ENCODE data around the gene MED9.
A peak's percentile ranks its signal among the peaks of the same experiment; 100 is the strongest.
"Not testable (repeated sequence)": the region's sequence is repeated elsewhere in the genome, so short reads cannot be mapped to it uniquely, and the experiment has no call there.

MED9 gene

DNA sequence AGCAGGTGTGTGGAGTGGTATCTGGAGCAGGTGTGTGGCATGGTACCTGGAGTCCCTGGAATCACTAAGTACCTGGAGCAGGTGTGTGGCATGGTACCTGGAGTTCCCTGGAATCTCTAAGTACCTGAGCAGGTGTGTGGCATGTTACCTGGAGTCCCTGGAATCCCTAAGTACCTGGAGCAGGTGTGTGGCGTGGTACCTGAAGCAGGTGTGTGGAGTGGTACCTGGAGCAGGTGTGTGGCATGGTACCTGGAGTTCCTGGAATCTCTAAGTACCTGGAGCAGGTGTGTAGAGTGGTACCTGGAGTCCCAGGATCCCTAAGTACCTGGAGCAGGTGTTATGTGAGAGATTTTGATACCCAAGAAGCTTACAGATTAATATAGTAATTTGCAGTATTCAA is 22.1 kb upstream of the MED9 start:
- not testable (repeated sequence) for DNase-seq (ENCODE audit: low read depth in 2 of 3, low spot score in 2 of 3)

- no peak for DNase-seq (ENCODE audit: low read depth in 2 of 3, low spot score in 2 of 3)
These were observed 21.6 kb upstream of the MED9 start for GRCh38 chr17:17455173-17455572.

DNA sequence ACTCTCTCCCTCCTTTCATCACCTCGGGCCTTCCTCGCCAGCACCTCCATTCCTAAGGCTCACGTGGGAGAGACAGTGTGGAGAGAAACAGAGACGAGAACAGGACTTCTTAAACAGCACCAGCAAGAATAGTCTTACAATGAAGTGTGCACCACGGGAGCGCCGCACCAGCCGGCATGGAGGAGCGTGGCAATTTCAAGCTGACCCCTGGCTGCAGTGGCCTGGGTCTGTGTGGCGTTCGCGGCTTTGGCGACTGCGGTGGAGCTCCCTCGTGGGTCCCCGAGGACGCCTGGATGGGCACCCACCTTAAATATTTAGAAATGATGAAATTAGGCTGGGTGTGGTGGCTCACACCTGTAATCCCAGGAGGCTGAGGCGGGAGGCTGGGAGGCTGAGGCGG is 20.5 kb upstream of the MED9 start:
- DNase-seq (ENCODE audit: low read depth in 2 of 3, low spot score in 2 of 3), result no peak

GRCh38 chr17:17457680-17458079 is 19.1 kb upstream of the MED9 start:
- DNase-seq (ENCODE audit: low read depth in 2 of 3, low spot score in 2 of 3), result no peak

GRCh38 chr17:17460038-17460437 is 16.8 kb upstream of the MED9 start:
- no peak for DNase-seq (ENCODE audit: low read depth in 2 of 3, low spot score in 2 of 3)

DNA sequence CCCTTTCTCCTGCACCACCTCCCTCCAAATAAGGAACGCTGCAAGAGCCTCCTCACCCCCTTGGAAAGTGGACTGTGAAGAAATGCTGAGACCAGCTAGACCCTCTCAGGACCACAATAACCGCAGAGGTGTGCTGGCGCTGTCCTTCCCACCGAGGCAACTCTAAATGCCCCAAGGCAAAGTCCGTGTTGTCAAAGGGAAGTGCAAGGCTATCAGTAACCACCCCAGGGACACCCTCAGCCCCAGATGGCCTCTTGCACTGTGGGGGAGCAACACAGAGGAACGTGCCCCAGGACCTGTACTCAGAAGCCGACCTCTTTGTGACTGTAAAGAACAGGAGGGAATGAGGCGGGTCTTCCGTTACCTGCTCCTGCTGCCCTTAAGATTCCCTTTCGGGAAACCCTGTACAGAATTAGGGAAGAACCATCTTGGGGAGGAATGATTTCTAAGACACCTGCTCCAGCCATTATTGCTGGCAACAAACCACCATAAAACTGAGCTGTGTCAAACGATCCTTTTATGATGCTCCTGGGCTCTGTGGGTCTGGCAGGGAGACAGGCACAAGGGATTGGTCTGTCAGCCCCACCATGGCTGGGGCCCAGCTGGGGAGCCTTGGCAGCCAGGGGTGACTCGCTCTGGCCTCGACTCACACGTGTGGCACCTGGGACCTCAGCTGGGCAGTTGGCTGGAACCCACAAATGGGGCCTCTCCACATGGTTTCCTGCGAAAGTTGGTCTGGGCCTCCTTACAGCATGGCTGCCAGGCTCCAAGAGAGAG is 14.6 kb upstream of the MED9 start:
- no peak for DNase-seq (ENCODE audit: low read depth in 2 of 3, low spot score in 2 of 3)

GRCh38 chr17:17463821-17464220 is 13.0 kb upstream of the MED9 start:
- no peak for DNase-seq (ENCODE audit: low read depth in 2 of 3, low spot score in 2 of 3)

DNA sequence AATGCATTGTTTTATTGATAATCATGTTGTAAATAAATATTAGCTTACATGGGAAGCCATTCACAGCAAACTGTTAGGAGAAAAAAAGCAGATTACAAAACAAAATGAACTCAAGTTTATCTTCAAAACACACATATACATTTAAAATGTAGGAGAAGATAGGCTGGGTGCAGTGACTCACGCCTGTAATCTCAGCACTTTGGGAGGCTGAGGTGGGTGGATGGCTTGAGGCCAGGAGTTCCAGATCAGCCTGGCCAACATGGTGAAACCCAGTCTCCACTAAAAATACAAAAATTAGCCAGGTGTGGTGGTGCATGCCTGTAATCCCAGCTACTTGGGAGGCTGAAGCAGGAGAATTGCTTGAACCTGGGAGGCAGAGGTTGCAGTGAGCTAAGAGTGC is 10.9 kb upstream of the MED9 start:
- DNase-seq (ENCODE audit: low read depth in 2 of 3, low spot score in 2 of 3), result not testable (repeated sequence)

GRCh38 chr17:17466511-17466910 is 10.3 kb upstream of the MED9 start:
- no peak for DNase-seq (ENCODE audit: low read depth in 2 of 3, low spot score in 2 of 3)

- DNase-seq (ENCODE audit: low read depth in 2 of 3, low spot score in 2 of 3), result no peak
These were observed 9.8 kb upstream of the MED9 start for GRCh38 chr17:17467016-17467415.

DNA sequence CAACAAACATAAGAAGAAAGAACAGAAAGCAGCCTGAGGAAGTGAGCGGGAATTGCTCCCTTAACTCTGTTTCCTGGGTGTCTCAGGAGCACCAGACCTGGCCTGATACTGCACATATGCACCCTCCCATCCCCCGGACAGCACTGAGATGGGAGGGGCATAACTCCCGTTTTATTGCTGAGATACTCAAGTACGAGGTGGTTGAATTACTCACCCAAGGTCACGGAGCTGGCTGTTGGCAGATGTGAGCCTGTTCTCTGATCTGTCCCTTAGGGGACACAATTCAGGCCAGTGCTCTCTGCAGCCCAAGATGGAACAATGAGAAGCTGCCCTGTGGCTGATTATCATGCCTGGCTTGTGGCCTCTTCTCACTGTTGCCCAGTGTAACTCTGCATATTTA is 9.1 kb upstream of the MED9 start:
- DNase-seq (ENCODE audit: low read depth in 2 of 3, low spot score in 2 of 3), result no peak

DNA sequence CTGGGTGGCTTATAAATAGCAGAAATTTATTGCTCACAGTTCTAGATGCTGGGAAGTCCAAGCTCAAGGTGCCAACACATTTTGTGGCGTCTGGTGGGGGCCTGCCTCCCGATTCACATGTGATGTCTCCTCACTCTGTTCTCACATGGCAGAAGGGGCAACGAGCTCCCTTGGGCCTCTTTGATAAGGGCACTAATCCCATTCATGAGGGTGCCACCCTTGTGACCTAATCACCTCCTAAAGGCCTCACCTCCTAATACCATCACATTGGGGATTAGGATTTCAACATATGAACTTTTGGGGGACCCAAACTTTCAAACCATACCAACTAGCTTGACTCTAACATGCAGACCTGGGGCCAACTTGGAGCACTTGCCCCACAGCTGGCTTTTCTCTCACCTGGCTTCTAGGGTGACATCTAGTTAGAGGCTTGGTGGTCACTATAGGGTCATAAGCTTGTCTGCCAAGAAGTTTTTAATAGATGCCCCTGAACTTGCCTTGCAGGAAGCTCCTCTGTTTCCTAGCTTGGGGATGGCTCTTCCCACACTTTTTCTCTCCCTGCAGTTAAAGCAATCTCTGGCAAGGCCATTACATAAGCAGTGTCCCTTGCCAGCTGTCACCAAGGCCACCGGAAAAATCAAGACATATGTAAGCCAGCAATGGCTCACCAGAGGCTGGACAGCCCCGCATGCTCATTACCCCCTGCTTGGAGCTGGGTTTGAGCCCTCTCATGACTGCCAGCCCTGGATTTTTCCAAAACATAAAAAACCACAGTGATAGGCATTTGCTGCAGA is 8.4 kb upstream of the MED9 start:
- DNase-seq (ENCODE audit: low read depth in 2 of 3, low spot score in 2 of 3), result no peak

DNA sequence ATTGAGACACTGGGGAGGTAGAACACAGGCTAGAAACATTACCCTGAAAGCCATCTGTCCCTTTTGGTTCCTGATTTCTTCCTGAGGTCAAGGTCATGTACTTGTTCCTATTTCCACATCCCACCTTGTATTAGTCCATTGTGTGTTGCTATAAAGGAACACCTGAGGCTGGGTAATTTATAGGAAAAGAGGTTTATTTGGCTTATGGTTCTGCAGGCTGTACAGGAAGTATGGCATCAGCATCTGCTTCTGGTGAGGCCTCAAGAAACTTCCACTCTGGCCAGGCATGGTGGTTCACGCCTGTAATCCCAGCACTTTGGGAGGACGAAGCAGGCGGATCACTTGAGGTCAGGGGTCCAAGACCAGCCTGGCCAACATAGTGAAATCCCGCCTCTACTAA is 7.4 kb upstream of the MED9 start:
- DNase-seq (ENCODE audit: low read depth in 2 of 3, low spot score in 2 of 3), result no peak

DNA sequence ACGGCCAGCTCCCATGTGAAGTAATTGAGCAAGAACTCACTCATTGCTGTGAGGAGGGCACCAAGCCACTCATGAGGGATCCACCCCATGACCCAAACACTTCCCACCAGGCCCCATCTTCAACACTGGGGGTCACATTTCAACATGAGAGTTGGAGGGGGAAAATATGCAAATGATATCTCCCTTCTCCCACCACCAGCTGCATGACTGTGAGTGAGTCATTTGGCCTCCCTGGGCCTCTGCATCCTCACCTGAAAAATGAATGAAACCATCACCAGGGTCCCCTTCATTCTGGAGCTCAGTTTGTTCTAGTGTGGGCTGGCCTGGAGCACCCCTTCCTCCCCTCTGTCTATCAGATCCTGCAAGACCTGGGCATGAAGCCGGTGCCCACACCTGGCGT is 6.8 kb upstream of the MED9 start:
- DNase-seq (ENCODE audit: low read depth in 2 of 3, low spot score in 2 of 3), result no peak

- DNase-seq (ENCODE audit: low read depth in 2 of 3, low spot score in 2 of 3), result no peak
These were observed 4.4 kb upstream of the MED9 start for GRCh38 chr17:17472333-17472920.

GRCh38 chr17:17474341-17474740 is 2.5 kb upstream of the MED9 start:
- no peak for DNase-seq (ENCODE audit: low read depth in 2 of 3, low spot score in 2 of 3)

DNA sequence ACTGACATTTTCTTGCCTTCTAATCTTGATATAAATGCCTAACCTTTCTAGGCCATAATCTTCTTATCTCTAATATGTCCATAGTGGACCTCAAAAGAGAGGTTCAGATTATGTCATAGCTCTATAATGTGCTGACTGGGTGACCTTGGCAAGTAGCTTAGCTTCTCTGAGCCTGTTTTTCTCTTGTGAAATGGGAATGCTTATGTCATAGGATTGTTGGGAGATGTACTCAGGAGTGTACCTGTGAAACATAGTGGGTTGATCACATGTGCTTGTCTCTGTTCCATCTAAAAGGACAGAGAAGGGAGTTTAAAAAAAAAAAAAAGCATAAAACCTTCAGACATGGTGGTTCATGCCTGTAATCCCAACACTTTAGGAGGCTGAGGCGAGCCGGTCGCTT is 2.4 kb downstream of the MED9 start:
- DNase-seq (ENCODE audit: low read depth in 2 of 3, low spot score in 2 of 3), result no peak

GRCh38 chr17:17480593-17481148 is 3.9 kb downstream of the MED9 start:
- no peak for DNase-seq (ENCODE audit: low read depth in 2 of 3, low spot score in 2 of 3)

GRCh38 chr17:17481860-17482259 is 5.1 kb downstream of the MED9 start:
- no peak for DNase-seq (ENCODE audit: low read depth in 2 of 3, low spot score in 2 of 3)

DNA sequence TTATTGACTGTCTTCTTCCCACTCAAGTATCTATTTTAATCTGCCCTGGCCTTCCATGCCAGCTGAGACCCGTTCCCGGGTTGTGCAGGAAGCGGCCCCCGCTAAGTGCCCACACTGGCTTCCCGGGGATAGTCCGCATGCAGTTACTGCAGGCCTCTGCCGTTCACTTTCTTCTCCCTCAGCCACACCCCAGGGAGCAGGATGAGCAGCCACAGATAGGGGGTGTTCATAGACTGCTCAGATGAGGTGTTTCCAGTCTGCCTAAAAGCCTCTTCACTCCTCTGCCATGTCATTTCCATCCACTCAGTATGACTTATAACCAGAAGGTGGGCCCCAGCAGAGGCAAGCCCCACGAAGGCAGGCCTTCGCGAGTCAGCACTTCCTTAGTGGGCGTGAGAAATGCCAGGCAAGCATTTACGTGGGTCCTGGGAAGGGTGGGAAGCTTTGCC is 7.7 kb downstream of the MED9 start:
- DNase-seq (ENCODE audit: low read depth in 2 of 3, low spot score in 2 of 3), result peak in 1 of 3 experiments; percentile 36

- DNase-seq (ENCODE audit: low read depth in 2 of 3, low spot score in 2 of 3), result no peak
These were observed 8.6 kb downstream of the MED9 start for GRCh38 chr17:17485420-17485819.

GRCh38 chr17:17486416-17486815 is 9.6 kb downstream of the MED9 start:
- DNase-seq (ENCODE audit: low read depth in 2 of 3, low spot score in 2 of 3), result not testable (repeated sequence)
